Activated naive CD8-positive, alpha-beta T cell (primary cell): ENCODE results near the gene RAD52.

ENCODE experiments used
- H3K27ac Mint-ChIP-seq: one replicate; pipeline ENCODE4 v1.8.0; 2021; ENCODE audit warnings: mixed read lengths
- H3K27me3 Mint-ChIP-seq: one replicate; pipeline ENCODE4 v1.8.0; 2021; ENCODE audit warnings: mixed read lengths
- H3K36me3 Mint-ChIP-seq: one replicate; pipeline ENCODE4 v1.8.0; 2021; ENCODE audit warnings: mixed read lengths
- H3K4me1 Mint-ChIP-seq: one replicate; pipeline ENCODE4 v1.8.0; 2021; ENCODE audit warnings: low read depth, mixed read lengths
- H3K4me3 Mint-ChIP-seq: one replicate; pipeline ENCODE4 v1.8.0; 2021; ENCODE audit warnings: mild to moderate bottlenecking, mixed read lengths
- H3K9me3 Mint-ChIP-seq: one replicate; pipeline ENCODE4 v1.8.0; 2021; ENCODE audit warnings: low read depth, mixed read lengths

RAD52 gene

GRCh38 chr12:885701-886100 lies 63.8 kb downstream of the RAD52 start:
- H3K27ac Mint-ChIP-seq: no peak overlapping the region
- no peaks in the 10 kb centered on the region for H3K9me3 Mint-ChIP-seq
- H3K4me1 Mint-ChIP-seq: no peaks in the 10 kb centered on the region
- H3K36me3 Mint-ChIP-seq: peaks cover 18% of the 10 kb centered on the region
- H3K27me3 Mint-ChIP-seq: no peaks in the 10 kb centered on the region
- no peak overlapping the region for H3K4me3 Mint-ChIP-seq

GRCh38 chr12:884746-885414 lies 64.6 kb downstream of the RAD52 start:
- no peaks in the 10 kb centered on the region for H3K9me3 Mint-ChIP-seq
- H3K27me3 Mint-ChIP-seq: no peaks in the 10 kb centered on the region
- H3K36me3 Mint-ChIP-seq: peaks cover 18% of the 10 kb centered on the region
- no peak overlapping the region for H3K4me3 Mint-ChIP-seq
- no peaks in the 10 kb centered on the region for H3K4me1 Mint-ChIP-seq
- H3K27ac Mint-ChIP-seq: peak overlapping the region; percentile 55

- peaks cover 15% of the 10 kb centered on the region for H3K36me3 Mint-ChIP-seq
- no peaks in the 10 kb centered on the region for H3K9me3 Mint-ChIP-seq
- H3K4me1 Mint-ChIP-seq: peaks cover 3% of the 10 kb centered on the region
- H3K27ac Mint-ChIP-seq: peak overlapping the region; percentile 5
- no peaks in the 10 kb centered on the region for H3K27me3 Mint-ChIP-seq
- H3K4me3 Mint-ChIP-seq: no peak overlapping the region
These were observed 68.8 kb downstream of the RAD52 start for GRCh38 chr12:880656-881055.

- Mint-ChIP-seq H3K27me3 (no peaks in the 10 kb centered on the region), H3K4me1 (peaks cover 3% of the 10 kb centered on the region), H3K4me3 (no peak overlapping the region), H3K36me3 (peaks cover 11% of the 10 kb centered on the region), H3K27ac (peak overlapping the region; percentile 22), H3K9me3 (no peaks in the 10 kb centered on the region)
These were observed 69.9 kb downstream of the RAD52 start for GRCh38 chr12:879641-880040.

- no peak overlapping the region for H3K4me3 Mint-ChIP-seq
- H3K4me1 Mint-ChIP-seq: peaks cover 20% of the 10 kb centered on the region
- H3K27ac Mint-ChIP-seq: peak overlapping the region; percentile 75
- H3K27me3 Mint-ChIP-seq: no peaks in the 10 kb centered on the region
- no peaks in the 10 kb centered on the region for H3K9me3 Mint-ChIP-seq
- peaks cover 4% of the 10 kb centered on the region for H3K36me3 Mint-ChIP-seq
These were observed 75.5 kb downstream of the RAD52 start for GRCh38 chr12:873954-874353.

GRCh38 chr12:870378-870777 lies 79.1 kb downstream of the RAD52 start:
- peak overlapping the region; percentile 24 for H3K27ac Mint-ChIP-seq
- no peaks in the 10 kb centered on the region for H3K27me3 Mint-ChIP-seq
- H3K36me3 Mint-ChIP-seq: no peaks in the 10 kb centered on the region
- H3K9me3 Mint-ChIP-seq: no peaks in the 10 kb centered on the region
- H3K4me1 Mint-ChIP-seq: peaks cover 17% of the 10 kb centered on the region
- no peak overlapping the region for H3K4me3 Mint-ChIP-seq

- no peak overlapping the region for H3K4me3 Mint-ChIP-seq
- no peaks in the 10 kb centered on the region for H3K9me3 Mint-ChIP-seq
- peaks cover 6% of the 10 kb centered on the region for H3K36me3 Mint-ChIP-seq
- peaks cover 16% of the 10 kb centered on the region for H3K4me1 Mint-ChIP-seq
- H3K27ac Mint-ChIP-seq: no peak overlapping the region
- no peaks in the 10 kb centered on the region for H3K27me3 Mint-ChIP-seq
These were observed 80.8 kb downstream of the RAD52 start for GRCh38 chr12:868722-869121.

- Mint-ChIP-seq H3K36me3 (peaks cover 7% of the 10 kb centered on the region), H3K4me1 (peaks cover 13% of the 10 kb centered on the region), H3K27ac (no peak overlapping the region), H3K4me3 (no peak overlapping the region), H3K9me3 (no peaks in the 10 kb centered on the region), H3K27me3 (no peaks in the 10 kb centered on the region)
These were observed 81.6 kb downstream of the RAD52 start for GRCh38 chr12:867905-868304.

- no peak overlapping the region for H3K4me3 Mint-ChIP-seq
- no peaks in the 10 kb centered on the region for H3K27me3 Mint-ChIP-seq
- H3K4me1 Mint-ChIP-seq: peaks cover 12% of the 10 kb centered on the region
- H3K9me3 Mint-ChIP-seq: no peaks in the 10 kb centered on the region
- H3K27ac Mint-ChIP-seq: no peak overlapping the region
- peaks cover 9% of the 10 kb centered on the region for H3K36me3 Mint-ChIP-seq
These were observed 83.9 kb downstream of the RAD52 start for GRCh38 chr12:865614-866013.

- H3K36me3 Mint-ChIP-seq: peaks cover 12% of the 10 kb centered on the region
- H3K4me1 Mint-ChIP-seq: peaks cover 2% of the 10 kb centered on the region
- H3K9me3 Mint-ChIP-seq: no peaks in the 10 kb centered on the region
- no peaks in the 10 kb centered on the region for H3K27me3 Mint-ChIP-seq
- H3K27ac Mint-ChIP-seq: no peak overlapping the region
- H3K4me3 Mint-ChIP-seq: no peak overlapping the region
These were observed 86.2 kb downstream of the RAD52 start for GRCh38 chr12:863285-863684.

- Mint-ChIP-seq H3K27me3 (no peaks in the 10 kb centered on the region), H3K27ac (peak overlapping the region; percentile 42), H3K4me3 (no peak overlapping the region), H3K36me3 (peaks cover 12% of the 10 kb centered on the region), H3K9me3 (no peaks in the 10 kb centered on the region), H3K4me1 (peaks cover 4% of the 10 kb centered on the region)
These were observed 87.1 kb downstream of the RAD52 start for GRCh38 chr12:862303-862911.
